Gastroesophageal sphincter (tissue), 4 donors: ENCODE measurements around the gene HVCN1. TPM values are rescaled to one million over a fixed set of nuclear protein-coding genes. Genes with fewer than 3 reads are reported as not detected.
"Not testable (repeated sequence)": the region's sequence is repeated elsewhere in the genome, so short reads cannot be mapped to it uniquely, and the experiment has no call there.

Experiments used
- ATAC-seq: fragments of 150-250 bp; one replicate; pipeline ENCODE4 v1.9.1; 2016; ENCODE audit warnings: mild to moderate bottlenecking, moderate library complexity
- H3K27ac ChIP-seq, 4 donors: fragments of 200-600 bp; sonication (generic) in 3 of 4; 1 replicate in 3 of 4; 2 replicates in 1 of 4; pipeline ENCODE4 v1.5.1; 2016 to 2019
- H3K27me3 ChIP-seq: fragments of 200-600 bp; sonication (generic); one replicate; pipeline ENCODE4 v1.5.1; 2019
- H3K36me3 ChIP-seq, 2 donors: fragments of 200-600 bp; sonication (generic); one replicate each; pipeline ENCODE4 v1.5.1; 2019; ENCODE audit warnings: control low read depth in 1 of 2
- H3K4me1 ChIP-seq, 3 donors: fragments of 200-600 bp; sonication (generic); 1 replicate in 2 of 3; 2 replicates in 1 of 3; pipeline ENCODE4 v1.5.1; 2016 to 2019; ENCODE audit warnings: control low read depth in 2 of 3
- H3K4me3 ChIP-seq, 2 donors: fragments of 200-600 bp; sonication (generic); one replicate each; pipeline ENCODE4 v1.5.1; 2019; ENCODE audit warnings: mild to moderate bottlenecking in 1 of 2, moderate library complexity in 1 of 2
- H3K9me3 ChIP-seq, 3 donors: fragments of 200-600 bp; sonication (generic); one replicate each; pipeline ENCODE4 v1.5.1; 2017 to 2019; ENCODE audit warnings: control low read depth in 2 of 3
- CTCF ChIP-seq, 4 experiments: fragments of 200-600 bp in 2 of 4; fragments of 450-650 bp in 2 of 4; sonication (generic) in 1 of 4; IDR thresholded peaks; one replicate each; pipeline ENCODE4 v1.5.1; 2017 to 2019; ENCODE audit warnings: antibody characterized with exemption in 4 of 4, mild to moderate bottlenecking in 2 of 4, moderate library complexity in 2 of 4
- EP300 ChIP-seq: sonication (generic); formaldehyde crosslinking; IDR thresholded peaks from one replicate; pipeline ENCODE4 v1.6.1; 2017; ENCODE audit warnings: antibody characterized with exemption, mild to moderate bottlenecking
- POLR2A ChIP-seq, 2 donors: fragments of 450-650 bp; IDR thresholded peaks; one replicate each; pipeline ENCODE4 v1.6.1; 2017; ENCODE audit warnings: antibody characterized with exemption in 2 of 2, mild to moderate bottlenecking in 2 of 2, moderate library complexity in 1 of 2
- POLR2AphosphoS5 ChIP-seq: sonication (generic); formaldehyde crosslinking; IDR thresholded peaks from one replicate; pipeline ENCODE4 v1.6.1; 2017; ENCODE audit warnings: antibody characterized with exemption
- WGBS, 2 donors: methylation state at CpG; one replicate each; pipeline ENCODE4 v1.1.5; 2018; ENCODE audit warnings: low coverage in 1 of 2; 5-methylcytosine and 5-hydroxymethylcytosine counted together
- total RNA-seq, 4 donors: library from RNA; depleted of rRNA; stranded (reverse); fragments of >200 nt; gene quantifications; one replicate each; pipeline ENCODE4 v1.1.0, GENCODE V29; 2016

Gene HVCN1
- total RNA-seq, 4 donors from 2014 or later = 1.4 to 12.0 (median 8.1) TPM

GRCh38 chr12:110658878-110659277 is 30.0 kb downstream of the HVCN1 start:
- ATAC-seq = no peak
- Histone ChIP-seq H3K4me1 (peaks cover 0 to 6% (median 0%) of the 10 kb centered on the region in 3 donors), H3K4me3 (no peak overlapping the region), H3K9me3 (no peaks in the 10 kb centered on the region), H3K27me3 (no peaks in the 10 kb centered on the region), H3K36me3 (peaks cover 0 to 23% of the 10 kb centered on the region in 2 donors), H3K27ac (no peak overlapping the region)
- TF ChIP-seq POLR2AphosphoS5 (no peak), EP300 (no peak), POLR2A (IDR thresholded peaks at IDR 0.05) (no peak), CTCF (IDR thresholded peaks at IDR 0.05) (no peak)
- WGBS, 2 donors = 86% methylated on average over 1 of the region's 3 CpGs; no CpG with 5 or more reads in 1 of the 2 donors

- H3K4me1 ChIP-seq = peaks cover 0 to 6% (median 0%) of the 10 kb centered on the region in 3 donors
- H3K36me3 ChIP-seq = peaks cover 0 to 27% of the 10 kb centered on the region in 2 donors
- TF ChIP-seq CTCF (IDR thresholded peaks at IDR 0.05) (no peak), POLR2A (IDR thresholded peaks at IDR 0.05) (no peak), POLR2AphosphoS5 (no peak), EP300 (no peak)
- no peak overlapping the region for H3K27ac ChIP-seq
- no peak overlapping the region for H3K4me3 ChIP-seq
- no peak for ATAC-seq
- no peaks in the 10 kb centered on the region for H3K9me3 ChIP-seq
- 72 to 78% methylated on average over 8 to 9 of the region's 9 CpGs for WGBS, 2 donors
- H3K27me3 ChIP-seq = no peaks in the 10 kb centered on the region
These were observed 30.7 kb downstream of the HVCN1 start for GRCh38 chr12:110658242-110658641.

DNA sequence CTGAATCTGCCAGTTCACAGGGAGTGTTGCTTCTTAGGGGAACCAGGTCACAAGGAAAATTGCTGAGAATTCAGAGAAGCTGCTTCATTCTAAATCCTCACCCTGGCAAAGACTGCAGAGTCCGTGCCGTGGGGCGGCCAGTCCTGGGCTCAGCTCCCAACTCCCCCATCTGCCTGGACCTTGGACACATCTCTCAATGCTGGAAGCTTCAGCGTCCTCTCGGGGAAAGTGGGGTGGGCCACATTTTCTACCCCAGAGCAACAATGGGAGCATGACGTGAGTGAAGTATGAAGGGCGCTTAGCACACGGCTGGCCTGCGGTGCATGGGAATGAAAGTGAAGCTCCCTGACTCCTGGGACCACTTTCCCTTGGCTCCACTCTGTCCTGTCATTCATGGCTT is 31.2 kb downstream of the HVCN1 start:
- peak; percentile 16 for ATAC-seq
- 80% methylated on average over 4 of the region's 9 CpGs; no CpG with 5 or more reads in 1 of the 2 donors for WGBS, 2 donors
- Histone ChIP-seq H3K9me3 (no peaks in the 10 kb centered on the region), H3K36me3 (peaks cover 0 to 30% of the 10 kb centered on the region in 2 donors), H3K4me1 (peaks cover 0 to 6% (median 0%) of the 10 kb centered on the region in 3 donors), H3K4me3 (no peak overlapping the region), H3K27ac (no peak overlapping the region), H3K27me3 (no peaks in the 10 kb centered on the region)
- TF ChIP-seq EP300 = no peak
- no peak for TF ChIP-seq CTCF (IDR thresholded peaks at IDR 0.05)
- no peak for TF ChIP-seq POLR2A (IDR thresholded peaks at IDR 0.05)
- no peak for TF ChIP-seq POLR2AphosphoS5

GRCh38 chr12:110656071-110656655 is 32.8 kb downstream of the HVCN1 start:
- 80 to 84% methylated on average over 7 of the region's 11 CpGs for WGBS, 2 donors
- TF ChIP-seq EP300 = no peak
- TF ChIP-seq POLR2AphosphoS5 = no peak
- no peak for TF ChIP-seq CTCF (IDR thresholded peaks at IDR 0.05)
- no peak for TF ChIP-seq POLR2A (IDR thresholded peaks at IDR 0.05)
- Histone ChIP-seq H3K27ac (no peak overlapping the region), H3K9me3 (no peaks in the 10 kb centered on the region), H3K36me3 (peaks cover 0 to 44% of the 10 kb centered on the region in 2 donors), H3K27me3 (no peaks in the 10 kb centered on the region), H3K4me3 (no peak overlapping the region), H3K4me1 (peaks cover 0 to 6% (median 0%) of the 10 kb centered on the region in 3 donors)
- ATAC-seq = no peak

- peaks cover 0 to 59% of the 10 kb centered on the region in 2 donors for H3K36me3 ChIP-seq
- H3K9me3 ChIP-seq, H3K27me3 ChIP-seq, ATAC-seq, H3K4me3 ChIP-seq, H3K4me1 ChIP-seq, H3K27ac ChIP-seq: not testable (repeated sequence)
- 74% methylated on average over 2 of the region's 10 CpGs; no CpG with 5 or more reads in 1 of the 2 donors for WGBS, 2 donors
These were observed 34.7 kb downstream of the HVCN1 start for GRCh38 chr12:110654238-110654637.
